HEK293 (cell line): ENCODE results near the gene PIP4K2B.

Source experiments
- KLF1 ChIP-seq: fragments of 450-650 bp; formaldehyde crosslinking; IDR thresholded peaks from 2 replicates; pipeline ENCODE4 v1.5.1; 2016; ENCODE audit warnings: missing biosample characterization, missing genetic modification characterization
- PBX3 ChIP-seq: sonication (generic); formaldehyde crosslinking; IDR thresholded peaks from 2 replicates; pipeline ENCODE4 v1.8.1; 2022; ENCODE audit warnings: mild to moderate bottlenecking, moderate library complexity, missing genetic modification reagents
- SP2 ChIP-seq: fragments of 450-650 bp; formaldehyde crosslinking; IDR thresholded peaks from 2 replicates; pipeline ENCODE4 v1.5.1; 2016; ENCODE audit warnings: missing biosample characterization, missing genetic modification characterization
- SP3 ChIP-seq: fragments of 450-650 bp; formaldehyde crosslinking; IDR thresholded peaks from 2 replicates; pipeline ENCODE4 v1.5.1; 2016; ENCODE audit warnings: missing biosample characterization, missing genetic modification characterization
- ZEB2 ChIP-seq: fragments of 450-650 bp; formaldehyde crosslinking; IDR thresholded peaks from 2 replicates; pipeline ENCODE4 v1.5.1; 2016; ENCODE audit warnings: missing biosample characterization, missing genetic modification characterization
- ZNF157 ChIP-seq: fragments of 450-650 bp; formaldehyde crosslinking; IDR thresholded peaks from 2 replicates; pipeline ENCODE4 v1.5.1; 2016; ENCODE audit warnings: missing biosample characterization, missing genetic modification characterization
- ZNF513 ChIP-seq: fragments of 450-650 bp; IDR thresholded peaks from 2 replicates; pipeline ENCODE4 v1.5.1; 2018; ENCODE audit warnings: missing biosample characterization, missing genetic modification characterization
- ZNF610 ChIP-seq: fragments of 450-650 bp; formaldehyde crosslinking; IDR thresholded peaks from 2 replicates; pipeline ENCODE4 v1.5.1; 2016; ENCODE audit warnings: missing biosample characterization, missing genetic modification characterization, borderline replicate concordance
- ZNF658 ChIP-seq: fragments of 450-650 bp; formaldehyde crosslinking; IDR thresholded peaks from 2 replicates; pipeline ENCODE4; 2016; ENCODE audit warnings: missing biosample characterization, missing genetic modification characterization
- ZNF76 ChIP-seq: fragments of 450-650 bp; formaldehyde crosslinking; IDR thresholded peaks from 2 replicates; pipeline ENCODE4; 2016; ENCODE audit warnings: low read depth, missing biosample characterization, missing genetic modification characterization, borderline replicate concordance
- ZNF777 ChIP-seq: fragments of 450-650 bp; formaldehyde crosslinking; IDR thresholded peaks from 2 replicates; pipeline ENCODE4 v1.5.1; 2017; ENCODE audit warnings: missing biosample characterization, missing genetic modification characterization, borderline replicate concordance
- ZNF830 ChIP-seq: fragments of 450-650 bp; IDR thresholded peaks from 2 replicates; pipeline ENCODE4 v1.5.0; 2018; ENCODE audit warnings: missing biosample characterization, missing genetic modification characterization, low read depth, mild to moderate bottlenecking, moderate library complexity
- ZSCAN5A ChIP-seq: fragments of 450-650 bp; formaldehyde crosslinking; IDR thresholded peaks from 2 replicates; pipeline ENCODE4 v1.5.1; 2016; ENCODE audit warnings: missing biosample characterization, missing genetic modification characterization
- TF ChIP-seq, protein P1 (sequence below): fragments of 450-650 bp; formaldehyde crosslinking; IDR thresholded peaks from 2 replicates; pipeline ENCODE4 v1.5.1; 2016; ENCODE audit warnings: missing biosample characterization, missing genetic modification characterization
- TF ChIP-seq, protein P2 (sequence below): fragments of 450-650 bp; formaldehyde crosslinking; IDR thresholded peaks from 2 replicates; pipeline ENCODE4 v1.5.1; 2016; ENCODE audit warnings: missing biosample characterization, missing genetic modification characterization
- TF ChIP-seq, protein P3 (sequence below): fragments of 450-650 bp; formaldehyde crosslinking; IDR thresholded peaks from 2 replicates; pipeline ENCODE4 v1.5.1; 2017; ENCODE audit warnings: missing biosample characterization, missing genetic modification characterization
- TF ChIP-seq, protein P4 (sequence below): fragments of 450-650 bp; formaldehyde crosslinking; IDR thresholded peaks from 2 replicates; pipeline ENCODE4 v1.5.1; 2016; ENCODE audit warnings: missing biosample characterization, missing genetic modification characterization, borderline replicate concordance
- TF ChIP-seq, protein P5 (sequence below): fragments of 450-650 bp; formaldehyde crosslinking; IDR thresholded peaks from 2 replicates; pipeline ENCODE4 v1.5.1; 2016; ENCODE audit warnings: missing biosample characterization, missing genetic modification characterization

PIP4K2B gene

GRCh38 chr17:38799501-38800236, at the start of gene PIP4K2B (continued):
- TF ChIP-seq ZNF513 (tag by site-specific recombination) (peak; percentile 53; the same call in 1 of the 2 replicates), ZNF777 (tag by site-specific recombination) (no peak), ZNF830 (tag by site-specific recombination) (no peak), ZNF157 (no peak), SP3 (tag by site-specific recombination) (peak; percentile 97), KLF1 (tag by site-specific recombination) (peak; percentile 90), ZNF76 (tag by site-specific recombination) (peak; percentile 70), ZEB2 (tag by site-specific recombination) (peak; percentile 88), ZNF658 (tag by site-specific recombination) (no peak), ZSCAN5A (tag by site-specific recombination) (peak; percentile 60; the same call in 1 of the 2 replicates), ZNF610 (peak; percentile 70), SP2 (peak; percentile 97), PBX3 (CRISPR knock-in tag) (peak; percentile 54; the same call in 1 of the 2 replicates)
- TF ChIP-seq, protein P1, sequence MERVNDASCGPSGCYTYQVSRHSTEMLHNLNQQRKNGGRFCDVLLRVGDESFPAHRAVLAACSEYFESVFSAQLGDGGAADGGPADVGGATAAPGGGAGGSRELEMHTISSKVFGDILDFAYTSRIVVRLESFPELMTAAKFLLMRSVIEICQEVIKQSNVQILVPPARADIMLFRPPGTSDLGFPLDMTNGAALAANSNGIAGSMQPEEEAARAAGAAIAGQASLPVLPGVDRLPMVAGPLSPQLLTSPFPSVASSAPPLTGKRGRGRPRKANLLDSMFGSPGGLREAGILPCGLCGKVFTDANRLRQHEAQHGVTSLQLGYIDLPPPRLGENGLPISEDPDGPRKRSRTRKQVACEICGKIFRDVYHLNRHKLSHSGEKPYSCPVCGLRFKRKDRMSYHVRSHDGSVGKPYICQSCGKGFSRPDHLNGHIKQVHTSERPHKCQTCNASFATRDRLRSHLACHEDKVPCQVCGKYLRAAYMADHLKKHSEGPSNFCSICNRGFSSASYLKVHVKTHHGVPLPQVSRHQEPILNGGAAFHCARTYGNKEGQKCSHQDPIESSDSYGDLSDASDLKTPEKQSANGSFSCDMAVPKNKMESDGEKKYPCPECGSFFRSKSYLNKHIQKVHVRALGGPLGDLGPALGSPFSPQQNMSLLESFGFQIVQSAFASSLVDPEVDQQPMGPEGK = peak; percentile 97
- TF ChIP-seq, protein P2, sequence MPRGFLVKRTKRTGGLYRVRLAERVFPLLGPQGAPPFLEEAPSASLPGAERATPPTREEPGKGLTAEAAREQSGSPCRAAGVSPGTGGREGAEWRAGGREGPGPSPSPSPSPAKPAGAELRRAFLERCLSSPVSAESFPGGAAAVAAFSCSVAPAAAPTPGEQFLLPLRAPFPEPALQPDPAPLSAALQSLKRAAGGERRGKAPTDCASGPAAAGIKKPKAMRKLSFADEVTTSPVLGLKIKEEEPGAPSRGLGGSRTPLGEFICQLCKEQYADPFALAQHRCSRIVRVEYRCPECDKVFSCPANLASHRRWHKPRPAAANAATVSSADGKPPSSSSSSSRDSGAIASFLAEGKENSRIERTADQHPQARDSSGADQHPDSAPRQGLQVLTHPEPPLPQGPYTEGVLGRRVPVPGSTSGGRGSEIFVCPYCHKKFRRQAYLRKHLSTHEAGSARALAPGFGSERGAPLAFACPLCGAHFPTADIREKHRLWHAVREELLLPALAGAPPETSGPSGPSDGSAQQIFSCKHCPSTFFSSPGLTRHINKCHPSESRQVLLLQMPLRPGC (tag by site-specific recombination) = 0 out of 2 replicates have a peak, but pooled peaks have one; percentile 39
- TF ChIP-seq, protein P3, sequence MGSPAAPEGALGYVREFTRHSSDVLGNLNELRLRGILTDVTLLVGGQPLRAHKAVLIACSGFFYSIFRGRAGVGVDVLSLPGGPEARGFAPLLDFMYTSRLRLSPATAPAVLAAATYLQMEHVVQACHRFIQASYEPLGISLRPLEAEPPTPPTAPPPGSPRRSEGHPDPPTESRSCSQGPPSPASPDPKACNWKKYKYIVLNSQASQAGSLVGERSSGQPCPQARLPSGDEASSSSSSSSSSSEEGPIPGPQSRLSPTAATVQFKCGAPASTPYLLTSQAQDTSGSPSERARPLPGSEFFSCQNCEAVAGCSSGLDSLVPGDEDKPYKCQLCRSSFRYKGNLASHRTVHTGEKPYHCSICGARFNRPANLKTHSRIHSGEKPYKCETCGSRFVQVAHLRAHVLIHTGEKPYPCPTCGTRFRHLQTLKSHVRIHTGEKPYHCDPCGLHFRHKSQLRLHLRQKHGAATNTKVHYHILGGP (tag by site-specific recombination) = peak; percentile 85
- TF ChIP-seq, protein P4, sequence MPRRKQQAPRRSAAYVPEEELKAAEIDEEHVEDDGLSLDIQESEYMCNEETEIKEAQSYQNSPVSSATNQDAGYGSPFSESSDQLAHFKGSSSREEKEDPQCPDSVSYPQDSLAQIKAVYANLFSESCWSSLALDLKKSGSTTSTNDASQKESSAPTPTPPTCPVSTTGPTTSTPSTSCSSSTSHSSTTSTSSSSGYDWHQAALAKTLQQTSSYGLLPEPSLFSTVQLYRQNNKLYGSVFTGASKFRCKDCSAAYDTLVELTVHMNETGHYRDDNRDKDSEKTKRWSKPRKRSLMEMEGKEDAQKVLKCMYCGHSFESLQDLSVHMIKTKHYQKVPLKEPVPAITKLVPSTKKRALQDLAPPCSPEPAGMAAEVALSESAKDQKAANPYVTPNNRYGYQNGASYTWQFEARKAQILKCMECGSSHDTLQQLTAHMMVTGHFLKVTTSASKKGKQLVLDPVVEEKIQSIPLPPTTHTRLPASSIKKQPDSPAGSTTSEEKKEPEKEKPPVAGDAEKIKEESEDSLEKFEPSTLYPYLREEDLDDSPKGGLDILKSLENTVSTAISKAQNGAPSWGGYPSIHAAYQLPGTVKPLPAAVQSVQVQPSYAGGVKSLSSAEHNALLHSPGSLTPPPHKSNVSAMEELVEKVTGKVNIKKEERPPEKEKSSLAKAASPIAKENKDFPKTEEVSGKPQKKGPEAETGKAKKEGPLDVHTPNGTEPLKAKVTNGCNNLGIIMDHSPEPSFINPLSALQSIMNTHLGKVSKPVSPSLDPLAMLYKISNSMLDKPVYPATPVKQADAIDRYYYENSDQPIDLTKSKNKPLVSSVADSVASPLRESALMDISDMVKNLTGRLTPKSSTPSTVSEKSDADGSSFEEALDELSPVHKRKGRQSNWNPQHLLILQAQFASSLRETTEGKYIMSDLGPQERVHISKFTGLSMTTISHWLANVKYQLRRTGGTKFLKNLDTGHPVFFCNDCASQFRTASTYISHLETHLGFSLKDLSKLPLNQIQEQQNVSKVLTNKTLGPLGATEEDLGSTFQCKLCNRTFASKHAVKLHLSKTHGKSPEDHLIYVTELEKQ (tag by site-specific recombination) = no peak; the same call in 1 of the 2 replicates
- TF ChIP-seq, protein P5, sequence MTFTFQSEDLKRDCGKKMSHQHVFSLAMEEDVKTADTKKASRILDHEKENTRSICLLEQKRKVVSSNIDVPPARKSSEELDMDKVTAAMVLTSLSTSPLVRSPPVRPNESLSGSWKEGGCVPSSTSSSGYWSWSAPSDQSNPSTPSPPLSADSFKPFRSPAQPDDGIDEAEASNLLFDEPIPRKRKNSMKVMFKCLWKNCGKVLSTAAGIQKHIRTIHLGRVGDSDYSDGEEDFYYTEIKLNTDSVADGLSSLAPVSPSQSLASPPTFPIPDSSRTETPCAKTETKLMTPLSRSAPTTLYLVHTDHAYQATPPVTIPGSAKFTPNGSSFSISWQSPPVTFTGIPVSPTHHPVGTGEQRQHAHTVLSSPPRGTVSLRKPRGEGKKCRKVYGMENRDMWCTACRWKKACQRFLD (tag by site-specific recombination) = no peak
